GM21367 (cell line): Measurements from ENCODE around the gene ZBTB20.

Experiments used
- ATAC-seq: cut with Tn5 transposase; IDR thresholded peaks from one replicate; pipeline ENCODE4 v1.9.1; 2021; ENCODE audit not compliant: unreplicated experiment

Gene ZBTB20

GRCh38 chr3:114308830-114309229, 838.3 kb downstream of the ZBTB20 start:
- ATAC-seq: no peak

GRCh38 chr3:114308377-114308776, 838.7 kb downstream of the ZBTB20 start:
- ATAC-seq: no peak

- ATAC-seq: no peak
Observed at GRCh38 chr3:114307832-114308231, 839.3 kb downstream of the ZBTB20 start.

- ATAC-seq: peak; percentile 49
Observed at GRCh38 chr3:114307222-114307830, 839.8 kb downstream of the ZBTB20 start.

GRCh38 chr3:114299941-114300624, 847.0 kb downstream of the ZBTB20 start:
- no peak for ATAC-seq

- no peak for ATAC-seq
Observed at GRCh38 chr3:114299421-114299820, 847.7 kb downstream of the ZBTB20 start.

- ATAC-seq: no peak
Observed at GRCh38 chr3:114295946-114296345, 851.1 kb downstream of the ZBTB20 start.

- ATAC-seq: no peak
Observed at GRCh38 chr3:114294940-114295480, 852.1 kb downstream of the ZBTB20 start.

GRCh38 chr3:114293838-114294535, 853.1 kb downstream of the ZBTB20 start, which contains the start of gene TIGIT:
Gene TIGIT (plus strand): TSS chr3:114294028. CDS start chr3:114294062, 34 bp downstream.
- no peak for ATAC-seq

- ATAC-seq: peak; percentile 78
Observed at GRCh38 chr3:114290911-114291901, 855.9 kb downstream of the ZBTB20 start.

GRCh38 chr3:114286266-114286665, 860.8 kb downstream of the ZBTB20 start:
- no peak for ATAC-seq

GRCh38 chr3:114285648-114286230, 861.3 kb downstream of the ZBTB20 start:
- no peak for ATAC-seq

- ATAC-seq: no peak
Observed at GRCh38 chr3:114284644-114285043, 862.4 kb downstream of the ZBTB20 start.
